H9 (cell line): Measurements from ENCODE around the gene IFT25. TPM values are rescaled to one million over a fixed set of nuclear protein-coding genes. Genes with fewer than 3 reads are reported as not detected.

Experiments used
- DNase-seq: peaks from one replicate; pipeline ENCODE4 v3.0.0-alpha.2; 2017
- H2AFZ ChIP-seq: one replicate; pipeline ENCODE4 v1.6.1; 2013; ENCODE audit warnings: mild to moderate bottlenecking, low read length, control low read depth, moderate library complexity
- H2AK5ac ChIP-seq: 2 replicates; pipeline ENCODE4 v1.6.1; 2013; ENCODE audit warnings: low read length, control low read depth, mixed read lengths; ENCODE audit not compliant: insufficient read length
- H2BK120ac ChIP-seq: one replicate; pipeline ENCODE4 v1.6.1; 2013; ENCODE audit warnings: low read depth, mild to moderate bottlenecking, low read length, control low read depth, inconsistent platforms; ENCODE audit not compliant: poor library complexity, severe bottlenecking
- H2BK12ac ChIP-seq: 2 replicates; pipeline ENCODE4 v1.6.1; 2013; ENCODE audit warnings: low read length, control low read depth, mixed read lengths, low read depth; ENCODE audit not compliant: insufficient read length
- H2BK15ac ChIP-seq: 2 replicates; pipeline ENCODE4 v1.6.1; 2013; ENCODE audit warnings: low read depth, low read length, control low read depth
- H2BK20ac ChIP-seq: one replicate; pipeline ENCODE4 v1.6.1; 2013; ENCODE audit warnings: low read depth, mild to moderate bottlenecking, low read length, control low read depth, inconsistent platforms; ENCODE audit not compliant: poor library complexity, severe bottlenecking
- H2BK5ac ChIP-seq: 2 replicates; pipeline ENCODE4 v1.6.1; 2013; ENCODE audit warnings: low read length, control low read depth, mixed read lengths; ENCODE audit not compliant: insufficient read length
- H3K14ac ChIP-seq: 2 replicates; pipeline ENCODE4 v1.6.1; 2013; ENCODE audit warnings: low read length, control low read depth; ENCODE audit not compliant: insufficient read depth
- H3K18ac ChIP-seq: 2 replicates; pipeline ENCODE4 v1.6.1; 2013; ENCODE audit warnings: low read depth, mild to moderate bottlenecking, mixed read lengths, low read length, control low read depth; ENCODE audit not compliant: insufficient read length
- H3K23ac ChIP-seq: 2 replicates; pipeline ENCODE4 v1.6.1; 2013; ENCODE audit warnings: low read length, control low read depth, mixed read lengths, low read depth; ENCODE audit not compliant: insufficient read length
- H3K23me2 ChIP-seq: 2 replicates; pipeline ENCODE4 v1.6.1; 2013; ENCODE audit warnings: low read depth, mild to moderate bottlenecking, mixed read lengths, low read length, control low read depth; ENCODE audit not compliant: insufficient read length, poor library complexity, severe bottlenecking
- H3K27ac ChIP-seq: 2 replicates; pipeline ENCODE4 v1.5.1; 2013; ENCODE audit warnings: low read length, control low read depth, mixed read lengths, low read depth; ENCODE audit not compliant: insufficient read length
- H3K27me3 ChIP-seq: 2 replicates; pipeline ENCODE4 v1.6.1; 2013; ENCODE audit warnings: low read length, control low read depth, inconsistent platforms; ENCODE audit not compliant: insufficient read depth
- H3K4ac ChIP-seq: 2 replicates; pipeline ENCODE4 v1.6.1; 2013; ENCODE audit warnings: low read depth, mild to moderate bottlenecking, control low read depth, inconsistent platforms, low read length, moderate library complexity
- H3K4me1 ChIP-seq: 2 replicates; pipeline ENCODE4 v1.6.1; 2013; ENCODE audit warnings: low read length, control low read depth, inconsistent platforms; ENCODE audit not compliant: insufficient read depth
- H3K4me2 ChIP-seq: 2 replicates; pipeline ENCODE4 v1.6.1; 2013; ENCODE audit warnings: low read length, control low read depth, mixed read lengths; ENCODE audit not compliant: insufficient read length, insufficient read depth
- H3K56ac ChIP-seq: 2 replicates; pipeline ENCODE4 v1.6.1; 2013; ENCODE audit warnings: low read depth, mild to moderate bottlenecking, mixed read lengths, low read length, control low read depth; ENCODE audit not compliant: insufficient read length
- H3K79me1 ChIP-seq: 2 replicates; pipeline ENCODE4 v1.6.1; 2013; ENCODE audit warnings: low read depth, mild to moderate bottlenecking, moderate library complexity, low read length, control low read depth, inconsistent platforms; ENCODE audit not compliant: insufficient read depth, poor library complexity, severe bottlenecking
- H3K79me2 ChIP-seq: 2 replicates; pipeline ENCODE4 v1.6.1; 2013; ENCODE audit warnings: low read length, control low read depth, inconsistent platforms; ENCODE audit not compliant: insufficient read depth
- H3K9ac ChIP-seq: 2 replicates; pipeline ENCODE4 v1.6.1; 2013; ENCODE audit warnings: low read length, control low read depth, mixed read lengths; ENCODE audit not compliant: insufficient read length; ENCODE audit errors: extremely low read depth
- H3K9me3 ChIP-seq: one replicate; pipeline ENCODE4 v1.6.1; 2013; ENCODE audit warnings: low read depth, low read length, inconsistent platforms; ENCODE audit not compliant: control insufficient read depth
- H3T11ph ChIP-seq: one replicate; pipeline ENCODE4 v1.6.1; 2013; ENCODE audit warnings: mild to moderate bottlenecking, low read length, control low read depth, inconsistent platforms
- H4K20me1 ChIP-seq: one replicate; pipeline ENCODE4 v1.6.1; 2013; ENCODE audit not compliant: control insufficient read depth, insufficient read length, insufficient read depth
- H4K5ac ChIP-seq: 2 replicates; pipeline ENCODE4 v1.6.1; 2013; ENCODE audit warnings: low read depth, mild to moderate bottlenecking, mixed read lengths, low read length, control low read depth; ENCODE audit not compliant: insufficient read length
- H4K8ac ChIP-seq: replicated peaks from 2 replicates; pipeline ENCODE4 v1.6.1; 2013; ENCODE audit warnings: low read length, control low read depth, mixed read lengths, low read depth; ENCODE audit not compliant: insufficient read length
- H4K91ac ChIP-seq: 2 replicates; pipeline ENCODE4 v1.6.1; 2013; ENCODE audit warnings: low read depth, mild to moderate bottlenecking, moderate library complexity, mixed read lengths, low read length, control low read depth; ENCODE audit not compliant: insufficient read length
- H3K27ac Mint-ChIP-seq, 3 experiments: 2 replicates in 2 of 3; 3 replicates in 1 of 3; pipeline ENCODE4 v1.8.0; 2020 to 2021; ENCODE audit warnings: mixed read lengths in 3 of 3, mild to moderate bottlenecking in 1 of 3, moderate library complexity in 1 of 3
- H3K27me3 Mint-ChIP-seq: 2 replicates; pipeline ENCODE4 v1.8.0; 2021; ENCODE audit warnings: low read depth, mild to moderate bottlenecking, moderate library complexity, mixed read lengths
- H3K36me3 Mint-ChIP-seq, 3 experiments: 2 replicates in 2 of 3; 3 replicates in 1 of 3; pipeline ENCODE4 v1.8.0; 2020 to 2021; ENCODE audit warnings: low read depth in 3 of 3, mixed read lengths in 3 of 3; ENCODE audit not compliant: insufficient read depth in 1 of 3
- H3K4me1 Mint-ChIP-seq, 2 experiments: 2 replicates each; pipeline ENCODE4 v1.8.0; 2020; ENCODE audit warnings: mixed read lengths in 2 of 2
- H3K4me3 Mint-ChIP-seq, 2 experiments: 2 replicates in 1 of 2; 3 replicates in 1 of 2; pipeline ENCODE4 v1.8.0; 2020 to 2021; ENCODE audit warnings: mild to moderate bottlenecking in 2 of 2, mixed read lengths in 2 of 2, moderate library complexity in 1 of 2
- H3K9me3 Mint-ChIP-seq, 2 experiments: 2 replicates in 1 of 2; 3 replicates in 1 of 2; pipeline ENCODE4 v1.8.0; 2020; ENCODE audit warnings: mild to moderate bottlenecking in 2 of 2, mixed read lengths in 2 of 2, moderate library complexity in 1 of 2
- WGBS: extraction: QIAGEN DNeasy Blood & Tissue Kit; methylation state at CpG from one replicate; pipeline ENCODE4 v1.1.7; 2013; ENCODE audit warnings: missing lambda C conversion rate, low lambda C conversion rate, mixed read lengths; ENCODE audit not compliant: insufficient read length; ENCODE audit errors: extremely low coverage; 5-methylcytosine and 5-hydroxymethylcytosine counted together
- total RNA-seq: library from RNA; stranded (reverse); gene quantifications from 2 replicates; pipeline ENCODE4 v1.2.1, GENCODE V29; 2021
- TF ChIP-seq, protein P1 (sequence below): fragments of 200-600 bp; sonication (generic); conservative IDR thresholded peaks from 3 replicates; pipeline ENCODE4 v1.8.0; 2021; ENCODE audit warnings: antibody characterized with exemption, mild to moderate bottlenecking

The IFT25 gene
- total RNA-seq, 1 experiment from 2014 or later, result 36.8 TPM

DNA sequence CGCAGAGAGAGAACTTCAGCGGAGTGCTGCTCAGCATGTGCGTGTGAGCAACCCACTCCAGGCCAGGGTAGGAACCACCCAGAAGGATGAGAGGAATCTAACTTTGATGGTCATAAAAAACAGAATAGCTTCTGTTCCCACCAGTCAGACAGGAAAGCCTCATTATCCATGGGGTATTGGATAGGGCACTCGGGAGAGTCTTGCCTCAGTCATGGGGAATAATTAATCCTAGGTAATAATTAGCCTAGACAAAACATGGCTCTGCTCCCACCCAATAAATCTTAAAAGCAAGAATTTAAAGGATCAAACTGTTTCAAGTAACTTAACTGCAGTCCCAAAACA, 37.2 kb upstream of the IFT25 start:
- no peak overlapping the region for H3K4ac ChIP-seq
- H3K23ac ChIP-seq, result no peak overlapping the region
- H4K5ac ChIP-seq, result no peak overlapping the region
- no peak overlapping the region for H2AK5ac ChIP-seq
- H4K91ac ChIP-seq, result no peak overlapping the region
- no peak overlapping the region for H3K56ac ChIP-seq
- no peaks in the 10 kb centered on the region for H3K79me2 ChIP-seq
- H3K4me2 ChIP-seq, result peak overlapping the region; percentile 41
- H2BK15ac ChIP-seq, result no peak overlapping the region
- H3K36me3 Mint-ChIP-seq, result no peaks in the 10 kb centered on the region
- H2AFZ ChIP-seq, result peak overlapping the region; percentile 43
- no peaks in the 10 kb centered on the region for H3K79me1 ChIP-seq
- H3K9ac ChIP-seq, result no peak overlapping the region
- TF ChIP-seq, protein P1, sequence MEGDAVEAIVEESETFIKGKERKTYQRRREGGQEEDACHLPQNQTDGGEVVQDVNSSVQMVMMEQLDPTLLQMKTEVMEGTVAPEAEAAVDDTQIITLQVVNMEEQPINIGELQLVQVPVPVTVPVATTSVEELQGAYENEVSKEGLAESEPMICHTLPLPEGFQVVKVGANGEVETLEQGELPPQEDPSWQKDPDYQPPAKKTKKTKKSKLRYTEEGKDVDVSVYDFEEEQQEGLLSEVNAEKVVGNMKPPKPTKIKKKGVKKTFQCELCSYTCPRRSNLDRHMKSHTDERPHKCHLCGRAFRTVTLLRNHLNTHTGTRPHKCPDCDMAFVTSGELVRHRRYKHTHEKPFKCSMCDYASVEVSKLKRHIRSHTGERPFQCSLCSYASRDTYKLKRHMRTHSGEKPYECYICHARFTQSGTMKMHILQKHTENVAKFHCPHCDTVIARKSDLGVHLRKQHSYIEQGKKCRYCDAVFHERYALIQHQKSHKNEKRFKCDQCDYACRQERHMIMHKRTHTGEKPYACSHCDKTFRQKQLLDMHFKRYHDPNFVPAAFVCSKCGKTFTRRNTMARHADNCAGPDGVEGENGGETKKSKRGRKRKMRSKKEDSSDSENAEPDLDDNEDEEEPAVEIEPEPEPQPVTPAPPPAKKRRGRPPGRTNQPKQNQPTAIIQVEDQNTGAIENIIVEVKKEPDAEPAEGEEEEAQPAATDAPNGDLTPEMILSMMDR, result no peak
- no peaks in the 10 kb centered on the region for H3K27me3 ChIP-seq
- H3K4me1 Mint-ChIP-seq, result peaks cover 19 to 27% of the 10 kb centered on the region in 2 experiments
- H3K14ac ChIP-seq, result no peak overlapping the region
- H4K8ac ChIP-seq, result no peak overlapping the region
- no peaks in the 10 kb centered on the region; a peak in 1 of 5 replicates for H3K9me3 Mint-ChIP-seq
- WGBS, result no CpG with 5 or more reads among the region's 4 CpGs
- no peak overlapping the region for H2BK120ac ChIP-seq
- H3K4me1 ChIP-seq, result no peaks in the 10 kb centered on the region; the same call in 1 of the 2 replicates
- H3K18ac ChIP-seq, result no peak overlapping the region
- no peak overlapping the region for H2BK12ac ChIP-seq
- peaks cover 9% of the 10 kb centered on the region for H3K27me3 Mint-ChIP-seq
- no peak overlapping the region for H3K27ac Mint-ChIP-seq
- H3T11ph ChIP-seq, result no peak overlapping the region
- no peak for DNase-seq
- H3K9me3 ChIP-seq, result no peaks in the 10 kb centered on the region
- H2BK20ac ChIP-seq, result no peak overlapping the region
- no peak overlapping the region for H2BK5ac ChIP-seq
- H3K4me3 Mint-ChIP-seq, result peak overlapping the region; percentile 51 to 69
- H4K20me1 ChIP-seq, result no peaks in the 10 kb centered on the region
- H3K23me2 ChIP-seq, result peaks cover 8% of the 10 kb centered on the region
- no peak overlapping the region for H3K27ac ChIP-seq
